Dendritic cell treated with granulocyte-macrophage colony-stimulating factor and Interleukin-4, amounts not matched to agents 40 ng/mL and 50 ng/mL, for 4 days (primary cell): Measurements from ENCODE around the gene GCK.

Source experiments
- H3K27ac Mint-ChIP-seq: one replicate; pipeline ENCODE4 v1.8.0; 2022; ENCODE audit warnings: mild to moderate bottlenecking, mixed read lengths
- H3K27me3 Mint-ChIP-seq: one replicate; pipeline ENCODE4 v1.8.0; 2022; ENCODE audit warnings: mild to moderate bottlenecking, mixed read lengths
- H3K36me3 Mint-ChIP-seq: one replicate; pipeline ENCODE4 v1.8.0; 2022; ENCODE audit warnings: low read depth, mixed read lengths
- H3K4me1 Mint-ChIP-seq: one replicate; pipeline ENCODE4 v1.8.0; 2022; ENCODE audit warnings: low read depth, mixed read lengths
- H3K4me3 Mint-ChIP-seq: one replicate; pipeline ENCODE4 v1.8.0; 2022; ENCODE audit warnings: mild to moderate bottlenecking, moderate library complexity, mixed read lengths
- H3K9me3 Mint-ChIP-seq: one replicate; pipeline ENCODE4 v1.8.0; 2022; ENCODE audit warnings: mixed read lengths
- intact Hi-C: fragments of 100-400 bp; cut with micrococcal nuclease; formaldehyde crosslinking; loops from one replicate; pipeline ENCODE4 v1.15.0; 2022

The GCK gene

DNA sequence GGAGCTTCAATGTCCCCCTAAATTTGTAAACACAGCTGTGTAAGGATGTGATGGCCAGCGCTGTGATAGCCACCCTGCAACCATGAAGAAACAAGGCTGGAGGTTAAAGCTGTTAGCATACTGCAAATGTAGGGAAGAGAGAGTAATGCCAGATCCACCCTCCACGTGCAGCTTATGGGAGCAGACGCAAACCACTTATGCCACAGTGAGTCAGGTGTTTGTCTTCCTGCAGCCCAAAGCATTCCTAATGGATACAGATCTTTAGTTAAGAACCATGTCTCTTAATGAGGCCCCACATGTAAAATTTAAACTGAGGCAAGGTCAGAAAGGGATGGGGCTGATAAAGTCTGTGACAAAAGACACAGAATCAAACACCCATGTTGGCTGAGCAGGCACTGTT is 34.5 kb downstream of the GCK start:
- H3K9me3 Mint-ChIP-seq: no peaks in the 10 kb centered on the region
- H3K4me1 Mint-ChIP-seq: peaks cover 6% of the 10 kb centered on the region
- H3K27ac Mint-ChIP-seq: no peak overlapping the region
- intact Hi-C loops: no loop called here
- no peaks in the 10 kb centered on the region for H3K36me3 Mint-ChIP-seq
- no peak overlapping the region for H3K4me3 Mint-ChIP-seq
- no peaks in the 10 kb centered on the region for H3K27me3 Mint-ChIP-seq

DNA sequence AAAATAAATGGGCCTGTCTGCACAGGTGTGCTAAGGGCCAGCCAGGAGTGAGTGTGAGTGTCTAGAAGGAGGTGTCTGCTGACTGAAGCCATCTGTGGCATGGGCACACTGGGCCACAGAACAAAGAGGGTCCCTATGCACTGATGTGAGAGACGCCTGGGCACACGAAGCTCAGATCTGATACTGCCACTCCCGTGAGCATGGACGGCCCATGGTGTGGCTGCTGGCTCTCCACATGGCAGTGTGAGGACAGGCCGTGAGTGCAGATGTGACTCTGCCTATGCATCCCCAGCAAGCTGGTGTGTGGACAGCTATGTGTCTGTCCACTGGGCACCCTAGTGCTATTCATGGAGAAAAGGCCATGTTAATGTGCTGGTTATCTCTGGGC is 35.3 kb downstream of the GCK start:
- no peak overlapping the region for H3K27ac Mint-ChIP-seq
- peaks cover 6% of the 10 kb centered on the region for H3K4me1 Mint-ChIP-seq
- H3K4me3 Mint-ChIP-seq: no peak overlapping the region
- H3K27me3 Mint-ChIP-seq: no peaks in the 10 kb centered on the region
- H3K36me3 Mint-ChIP-seq: no peaks in the 10 kb centered on the region
- H3K9me3 Mint-ChIP-seq: no peaks in the 10 kb centered on the region
- intact Hi-C loops: no loop called here

DNA sequence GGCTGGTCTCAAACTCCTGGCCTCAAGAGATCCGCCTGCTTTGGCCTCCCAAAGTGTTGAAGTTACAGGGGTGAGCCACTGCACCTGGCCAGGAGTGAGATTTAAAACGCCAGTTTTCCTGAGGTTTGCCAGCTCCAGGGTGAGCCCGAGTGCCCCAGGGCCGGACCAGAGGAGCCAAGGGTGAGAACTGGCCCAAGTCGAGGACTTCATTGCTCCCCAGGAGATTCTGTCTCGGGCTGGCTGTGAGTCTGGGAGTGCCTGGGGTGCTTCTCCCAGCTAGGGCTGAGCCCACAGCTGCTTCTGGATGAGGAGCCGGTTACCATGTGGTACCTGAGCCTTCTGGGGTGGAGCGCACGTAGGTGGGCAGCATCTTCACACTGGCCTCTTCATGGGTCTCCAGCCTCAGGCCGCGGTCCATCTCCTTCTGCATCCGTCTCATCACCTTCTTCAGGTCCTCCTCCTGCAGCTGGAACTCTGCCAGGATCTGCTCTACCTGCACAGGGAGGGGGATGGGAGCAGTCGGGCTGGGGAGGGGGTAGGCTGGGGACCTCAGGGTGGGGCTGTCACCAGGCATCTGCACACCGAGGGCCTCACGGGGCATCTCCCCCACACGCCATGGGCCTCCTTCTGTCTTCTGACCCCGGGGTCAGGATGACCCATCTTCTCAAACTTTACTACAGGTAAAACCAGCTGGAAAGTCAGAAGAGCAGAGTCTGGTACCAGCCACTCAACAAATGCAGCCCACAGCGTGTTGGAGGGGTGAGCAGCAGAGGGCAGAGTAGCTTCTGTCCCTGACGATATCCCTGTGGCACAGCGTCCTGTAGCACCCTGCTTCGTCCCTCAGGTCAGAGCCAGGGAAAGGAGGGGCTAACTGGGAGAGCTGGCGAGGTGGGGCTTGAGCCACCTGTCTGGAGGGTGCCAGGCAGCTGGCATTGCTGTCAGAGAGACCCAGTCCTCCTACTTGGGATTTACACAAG is 36.0 kb downstream of the GCK start:
- Mint-ChIP-seq H3K27ac (peak overlapping the region; percentile 42), H3K9me3 (no peaks in the 10 kb centered on the region), H3K4me3 (no peak overlapping the region), H3K27me3 (peaks cover 2% of the 10 kb centered on the region), H3K4me1 (peaks cover 6% of the 10 kb centered on the region), H3K36me3 (no peaks in the 10 kb centered on the region)
- intact Hi-C loops: no loop called here

DNA sequence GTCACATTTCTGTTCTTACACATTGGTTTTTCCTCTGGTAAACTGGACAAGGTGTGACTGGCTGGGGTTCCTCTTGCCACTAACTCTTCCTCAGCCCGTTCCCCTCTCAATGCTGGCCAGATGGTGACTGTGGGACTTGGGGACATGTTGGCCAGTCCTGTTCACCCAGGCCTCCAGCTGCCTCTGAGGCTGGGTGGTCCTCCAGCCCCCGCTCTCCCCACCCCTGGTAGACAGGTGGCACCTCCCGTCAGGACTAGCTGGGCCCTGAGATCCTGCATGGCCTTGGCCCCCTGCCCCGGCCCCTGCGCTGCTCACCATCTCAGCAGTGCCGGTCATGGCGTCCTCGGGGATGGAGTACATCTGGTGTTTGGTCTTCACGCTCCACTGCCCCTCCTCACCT is 37.3 kb downstream of the GCK start:
- no peaks in the 10 kb centered on the region for H3K9me3 Mint-ChIP-seq
- intact Hi-C loops: no loop called here

DNA sequence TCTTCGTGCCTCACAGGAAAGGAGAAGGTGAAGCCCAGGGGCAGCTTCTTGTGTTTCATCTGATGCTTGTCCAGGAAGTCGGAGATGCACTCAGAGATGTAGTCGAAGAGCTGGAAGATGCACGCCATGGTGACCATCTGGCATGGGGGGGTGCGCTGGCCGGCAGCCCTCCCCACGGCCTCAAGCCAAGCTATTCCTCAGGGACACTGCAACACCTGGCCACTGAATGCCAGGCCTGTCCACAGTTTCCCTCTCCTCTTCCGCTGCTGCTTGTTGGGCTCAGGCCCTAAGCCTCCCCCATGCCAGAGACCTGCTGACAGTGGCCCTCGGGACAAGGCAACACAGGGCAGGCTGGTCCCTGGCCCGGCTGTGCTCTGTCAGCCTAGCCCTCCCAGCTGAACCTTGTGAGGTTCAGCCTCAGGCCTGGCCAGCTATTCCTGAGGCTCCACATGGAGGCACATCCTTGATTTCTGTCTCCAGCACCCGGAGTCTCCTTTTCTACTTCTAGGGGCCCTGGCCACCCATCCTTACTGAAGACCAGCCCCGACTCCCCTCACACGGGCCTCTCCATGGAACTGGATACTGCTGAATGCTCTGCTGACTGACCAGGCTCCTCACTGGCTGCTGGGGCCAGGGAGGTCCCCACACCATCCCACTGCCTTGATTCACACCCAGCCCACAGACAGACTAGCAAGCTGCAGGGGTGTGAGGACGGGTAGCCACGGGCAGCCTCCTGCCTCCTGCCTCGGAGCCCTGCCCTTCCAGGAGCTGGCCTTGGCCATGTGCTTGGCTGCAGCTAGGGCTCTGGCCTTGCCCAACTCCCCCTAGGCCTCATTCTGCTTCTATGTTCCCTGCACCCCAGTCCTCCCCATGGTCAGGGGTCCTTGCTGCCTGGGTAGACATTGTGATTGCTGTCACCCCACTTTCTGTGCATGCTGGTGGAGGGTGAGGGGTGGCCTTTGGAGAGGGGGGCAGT is 38.0 kb downstream of the GCK start:
- no peak overlapping the region for H3K4me3 Mint-ChIP-seq
- no peaks in the 10 kb centered on the region for H3K9me3 Mint-ChIP-seq
- no peaks in the 10 kb centered on the region for H3K36me3 Mint-ChIP-seq
- H3K4me1 Mint-ChIP-seq: peaks cover 9% of the 10 kb centered on the region
- intact Hi-C loops: no loop called here
- peak overlapping the region; percentile 1 for H3K27ac Mint-ChIP-seq
- H3K27me3 Mint-ChIP-seq: peaks cover 18% of the 10 kb centered on the region

More for the DNA sequence above, 37.3 kb downstream of the GCK start:
- H3K4me3 Mint-ChIP-seq: no peak overlapping the region
- H3K27ac Mint-ChIP-seq: peak overlapping the region; percentile 42
- peaks cover 6% of the 10 kb centered on the region for H3K4me1 Mint-ChIP-seq
- H3K36me3 Mint-ChIP-seq: no peaks in the 10 kb centered on the region
- H3K27me3 Mint-ChIP-seq: peaks cover 11% of the 10 kb centered on the region

DNA sequence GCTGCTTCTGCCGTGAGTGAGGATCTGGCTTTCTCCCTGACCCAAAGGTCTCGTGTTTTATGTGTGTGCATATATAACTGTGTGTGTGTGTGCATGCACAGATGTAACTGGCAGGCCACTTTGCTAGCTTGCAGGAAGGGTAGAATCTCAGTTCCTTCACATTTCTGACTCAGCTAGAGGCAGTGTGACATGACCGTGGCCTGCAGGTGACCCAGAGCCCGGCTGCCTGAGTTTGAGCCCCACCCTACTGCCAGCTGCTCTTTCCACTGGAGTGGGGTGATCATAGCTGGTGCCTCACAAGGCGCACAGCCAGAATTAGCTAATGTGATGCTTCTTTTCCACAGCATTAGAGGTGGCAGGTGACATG is 38.8 kb downstream of the GCK start:
- Mint-ChIP-seq H3K4me1 (peaks cover 17% of the 10 kb centered on the region), H3K4me3 (no peak overlapping the region), H3K9me3 (no peaks in the 10 kb centered on the region), H3K27ac (peak overlapping the region; percentile 1), H3K36me3 (no peaks in the 10 kb centered on the region), H3K27me3 (peaks cover 24% of the 10 kb centered on the region)
- intact Hi-C loops: no loop called here

DNA sequence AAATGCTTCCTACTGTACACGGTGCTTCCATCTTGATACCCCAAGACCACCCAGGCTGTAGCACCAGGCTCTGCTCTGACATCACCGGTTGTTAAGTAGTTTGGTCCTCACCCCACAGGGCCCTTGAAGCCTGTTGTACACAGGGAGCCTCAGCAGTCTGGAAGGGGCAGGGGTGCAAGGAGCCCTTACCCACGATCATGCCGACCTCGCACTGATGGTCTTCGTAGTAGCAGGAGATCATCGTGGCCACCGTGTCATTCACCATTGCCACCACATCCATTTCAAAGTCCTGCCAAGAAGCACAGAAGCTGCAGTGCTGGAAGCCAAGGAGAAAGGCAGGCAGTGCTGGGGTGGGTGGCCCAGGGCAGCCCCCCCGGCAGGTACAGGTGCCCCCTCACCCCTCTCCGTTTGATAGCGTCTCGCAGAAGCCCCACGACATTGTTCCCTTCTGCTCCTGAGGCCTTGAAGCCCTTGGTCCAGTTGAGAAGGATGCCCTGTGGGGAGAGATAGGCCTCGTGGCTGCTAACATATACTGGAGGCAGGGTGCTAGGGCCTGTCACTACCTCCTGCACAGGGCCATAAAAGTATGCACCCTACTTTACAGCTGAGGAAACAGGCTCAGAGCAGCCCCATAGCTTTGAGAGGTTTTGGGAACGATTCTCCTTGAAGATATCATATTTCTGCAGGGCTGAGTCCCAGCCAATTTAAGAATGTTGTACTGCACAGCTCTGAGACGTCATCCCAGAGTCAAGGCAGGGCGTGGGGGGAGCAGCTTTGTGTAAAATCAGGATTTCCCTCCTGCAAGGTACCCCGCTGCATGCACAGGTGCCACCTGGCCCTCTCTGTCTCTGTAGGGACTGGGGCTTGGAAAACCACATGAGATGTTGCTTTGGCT is 39.4 kb downstream of the GCK start:
- Mint-ChIP-seq H3K4me3 (no peak overlapping the region), H3K9me3 (no peaks in the 10 kb centered on the region), H3K4me1 (peaks cover 23% of the 10 kb centered on the region), H3K27ac (peak overlapping the region; percentile 1), H3K36me3 (no peaks in the 10 kb centered on the region), H3K27me3 (peaks cover 31% of the 10 kb centered on the region)
- intact Hi-C loops: no loop called here

DNA sequence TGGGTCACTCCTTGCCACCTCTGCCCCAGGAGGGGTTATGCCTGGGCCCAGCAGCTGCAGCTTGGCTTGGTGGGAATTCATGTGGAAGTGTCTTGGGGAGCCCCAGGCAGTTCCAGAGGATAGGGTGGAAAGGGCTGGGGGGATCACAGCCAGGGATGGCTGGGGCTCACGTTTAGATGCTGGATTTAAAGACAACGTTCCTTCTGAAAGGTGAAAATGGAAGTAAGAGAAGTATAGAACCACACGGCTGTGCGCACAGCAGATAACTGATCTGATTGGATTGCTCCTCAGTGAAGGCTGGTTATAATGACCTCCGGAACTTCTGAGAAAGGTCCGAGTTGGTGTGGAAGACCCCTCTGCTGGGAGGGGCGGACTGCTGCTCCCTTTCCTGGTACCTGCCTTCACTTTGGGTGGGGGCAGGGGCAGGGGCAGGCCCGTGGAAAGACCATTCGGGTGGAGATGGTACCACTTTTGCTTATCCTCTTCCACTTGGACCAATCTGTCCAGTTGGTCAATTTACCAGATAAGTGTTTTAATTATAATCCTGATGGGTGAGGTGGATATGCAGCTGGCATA is 40.2 kb downstream of the GCK start:
- intact Hi-C loops: no loop called here
- Mint-ChIP-seq H3K9me3 (no peaks in the 10 kb centered on the region), H3K4me3 (no peak overlapping the region), H3K27me3 (peaks cover 38% of the 10 kb centered on the region), H3K27ac (peak overlapping the region; percentile 1), H3K4me1 (peaks cover 23% of the 10 kb centered on the region), H3K36me3 (no peaks in the 10 kb centered on the region)

DNA sequence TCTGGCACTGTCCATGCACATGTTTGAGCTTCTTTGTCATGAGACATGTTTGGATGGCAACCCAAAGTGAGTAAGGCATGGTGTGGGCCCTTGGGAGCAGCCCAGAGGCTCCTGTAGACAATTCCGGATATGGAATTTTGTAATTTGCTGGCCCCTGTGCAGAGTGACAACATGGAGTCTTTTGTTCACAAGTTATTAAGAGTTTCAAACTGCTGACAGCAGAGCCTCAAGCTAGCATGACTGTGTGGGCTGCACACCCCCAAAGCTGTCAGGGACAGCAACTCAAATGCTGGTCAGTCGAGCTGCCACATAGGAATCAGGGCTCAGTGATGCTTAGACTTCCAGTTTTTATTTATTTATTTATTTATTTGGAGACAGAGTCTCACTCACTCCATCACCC is 41.1 kb downstream of the GCK start:
- intact Hi-C loops: no loop called here
- Mint-ChIP-seq H3K4me1 (peaks cover 23% of the 10 kb centered on the region), H3K36me3 (no peaks in the 10 kb centered on the region), H3K4me3 (no peak overlapping the region), H3K9me3 (no peaks in the 10 kb centered on the region), H3K27ac (no peak overlapping the region), H3K27me3 (peaks cover 43% of the 10 kb centered on the region)

DNA sequence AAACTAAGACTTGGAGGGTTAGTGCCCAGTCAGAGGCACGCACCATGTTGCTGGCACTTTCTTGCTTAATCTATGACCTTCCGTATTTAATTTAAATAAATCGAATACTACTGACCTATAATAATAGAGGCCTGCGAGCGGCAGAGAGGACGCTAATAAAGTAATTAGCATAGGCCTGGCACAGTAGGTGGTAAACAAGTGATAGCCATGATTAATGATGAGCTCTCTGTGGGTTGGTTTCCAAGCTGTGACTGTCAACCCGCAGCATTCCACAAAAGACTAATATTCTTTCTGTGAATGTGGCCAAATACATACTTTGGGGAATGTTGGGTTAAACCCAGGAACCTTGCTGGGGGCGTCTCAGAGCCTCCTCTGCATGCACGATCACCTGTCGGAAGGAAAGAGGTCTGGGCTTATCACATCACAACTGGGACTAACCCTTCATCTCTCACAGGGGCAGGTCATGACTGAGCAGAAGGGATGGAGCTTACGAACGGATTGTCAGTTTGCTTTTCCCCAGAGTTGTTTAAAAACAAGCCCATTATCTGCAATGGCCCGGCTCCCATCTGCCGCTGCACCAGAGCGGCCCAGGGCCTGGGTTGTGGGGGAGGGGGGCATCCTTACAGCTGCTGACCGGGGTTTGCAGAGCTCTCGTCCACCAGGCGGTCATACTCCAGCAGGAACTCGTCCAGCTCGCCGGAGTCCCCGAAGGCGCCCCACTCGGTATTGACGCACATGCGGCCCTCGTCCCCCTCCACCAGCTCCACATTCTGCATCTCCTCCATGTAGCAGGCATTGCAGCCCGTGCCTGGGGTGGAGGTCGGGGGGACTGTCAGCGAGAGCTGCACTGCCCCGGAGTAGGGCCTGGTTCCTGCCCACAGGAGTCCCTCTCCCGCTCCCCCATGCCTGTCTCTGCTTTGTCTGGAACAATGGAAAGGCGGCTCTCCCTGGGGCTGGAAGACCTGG is 41.9 kb downstream of the GCK start:
- no peak overlapping the region for H3K27ac Mint-ChIP-seq
- intact Hi-C loops: no loop called here
- H3K4me3 Mint-ChIP-seq: no peak overlapping the region
- H3K27me3 Mint-ChIP-seq: peaks cover 43% of the 10 kb centered on the region
- H3K4me1 Mint-ChIP-seq: peaks cover 20% of the 10 kb centered on the region
- no peaks in the 10 kb centered on the region for H3K36me3 Mint-ChIP-seq
- no peaks in the 10 kb centered on the region for H3K9me3 Mint-ChIP-seq

DNA sequence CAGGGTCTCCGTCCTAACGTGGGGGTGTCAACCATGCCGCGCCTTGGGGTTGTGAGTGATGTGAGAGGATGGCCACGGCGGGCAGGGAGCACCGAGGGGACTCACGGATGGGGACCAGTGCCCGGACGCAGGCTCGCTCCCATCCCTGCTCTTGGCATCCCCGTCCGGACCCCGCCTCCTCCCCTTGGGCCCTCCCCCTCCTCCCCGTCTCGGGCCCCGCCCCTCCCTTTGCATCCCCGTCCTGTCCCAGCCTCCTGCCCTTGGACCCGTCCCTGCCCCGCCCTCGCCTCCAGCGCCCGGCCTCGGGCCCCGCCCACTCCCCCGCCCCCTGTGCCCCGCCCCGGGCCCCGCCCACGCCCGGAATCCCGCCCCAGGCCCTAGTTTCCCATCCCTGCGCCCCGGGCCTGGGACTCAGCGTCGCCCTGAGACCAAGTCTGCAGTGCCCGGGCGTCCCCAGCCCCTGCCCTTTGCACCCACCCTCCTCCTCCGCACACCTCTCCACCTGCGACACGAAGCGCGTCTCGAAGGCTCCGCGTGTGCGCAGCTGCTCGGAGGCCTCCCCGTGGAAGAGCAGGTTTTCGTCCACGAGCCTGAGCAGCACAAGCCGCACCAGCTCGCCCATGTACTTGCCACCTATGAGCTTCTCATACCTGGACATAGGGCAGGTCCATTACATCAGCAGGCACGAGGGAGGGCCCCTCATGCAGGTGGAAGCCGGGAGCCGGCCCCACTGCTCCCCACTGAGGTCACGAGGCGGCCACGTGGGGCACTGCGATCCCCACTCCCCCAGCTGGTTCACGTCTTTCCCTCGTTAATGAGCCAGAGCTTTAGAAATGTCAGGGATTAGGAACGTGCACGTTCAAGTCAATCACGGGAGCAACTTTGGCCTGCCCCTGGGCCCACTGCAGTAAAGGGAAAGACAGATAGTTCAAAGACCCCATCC is 43.0 kb downstream of the GCK start:
- H3K9me3 Mint-ChIP-seq: no peaks in the 10 kb centered on the region
- H3K36me3 Mint-ChIP-seq: no peaks in the 10 kb centered on the region
- peaks cover 46% of the 10 kb centered on the region for H3K27me3 Mint-ChIP-seq
- H3K4me3 Mint-ChIP-seq: peak overlapping the region; percentile 57
- H3K27ac Mint-ChIP-seq: no peak overlapping the region
- intact Hi-C loops: no loop called here
- H3K4me1 Mint-ChIP-seq: peaks cover 17% of the 10 kb centered on the region
